H1 (cell line): ENCODE measurements around the gene GSTM3. TPM values are rescaled to one million over a fixed set of nuclear protein-coding genes. Genes with fewer than 3 reads are reported as not detected.
A peak's percentile ranks its signal among the peaks of the same experiment; 100 is the strongest.

Experiments used
- CTCF ChIA-PET: fragments of 300-600 bp; sonication (Branson Sonifier 250); formaldehyde crosslinking; loops from one replicate; lab custom pipeline; 2021; ENCODE audit not compliant: partially characterized antibody; lab: Charles Lee
- POLR2A ChIA-PET: fragments of 300-600 bp; sonication (Branson Sonifier 250); formaldehyde crosslinking; loops from one replicate; lab custom pipeline; 2021; ENCODE audit warnings: inconsistent platforms; ENCODE audit not compliant: partially characterized antibody; lab: Charles Lee
- DNase-seq, 2 experiments: peaks; one replicate each; pipeline versions ENCODE4 v3.0.0 to v3.0.0-alpha.2; 2010 to 2022; ENCODE audit warnings: low spot score in 2 of 2, low read depth in 1 of 2, mixed read lengths in 1 of 2
- FAIRE-seq: peaks from 2 replicates; lab custom pipeline; 2011; peaks lifted over from hg19 to GRCh38; lab: Jason Lieb, UNC
- H2AFZ ChIP-seq: 2 replicates; pipeline ENCODE4 v1.8.1; 2012; ENCODE audit warnings: low read length, inconsistent platforms
- H2AK5ac ChIP-seq: 2 replicates; pipeline ENCODE4 v1.6.1; 2013; ENCODE audit warnings: low read depth, low read length
- H2BK120ac ChIP-seq: replicated peaks from 2 replicates; pipeline ENCODE3; 2013; ENCODE audit warnings: low read depth, low read length, inconsistent platforms
- H2BK12ac ChIP-seq: 2 replicates; pipeline ENCODE4 v1.6.1; 2013; ENCODE audit warnings: low read depth, low read length
- H2BK15ac ChIP-seq: 2 replicates; pipeline ENCODE4 v1.6.1; 2013; ENCODE audit warnings: low read length
- H2BK20ac ChIP-seq: 2 replicates; pipeline ENCODE4 v1.6.1; 2013; ENCODE audit warnings: low read length
- H2BK5ac ChIP-seq: 2 replicates; pipeline ENCODE4 v1.6.1; 2013; ENCODE audit warnings: low read depth, low read length
- H3K14ac ChIP-seq: 2 replicates; pipeline ENCODE4 v1.6.1; 2013; ENCODE audit warnings: inconsistent platforms; ENCODE audit not compliant: insufficient read length
- H3K18ac ChIP-seq: 2 replicates; pipeline ENCODE4 v1.6.1; 2013; ENCODE audit warnings: low read length; ENCODE audit errors: extremely low read depth
- H3K23ac ChIP-seq: 2 replicates; pipeline ENCODE4 v1.6.1; 2013; ENCODE audit warnings: inconsistent platforms; ENCODE audit not compliant: insufficient read length
- H3K23me2 ChIP-seq: 2 replicates; pipeline ENCODE4 v1.6.1; 2013; ENCODE audit warnings: low read depth, low read length
- H3K27ac ChIP-seq: 2 replicates; pipeline ENCODE4 v1.6.1; 2011; ENCODE audit warnings: low read depth, low read length, inconsistent platforms
- H3K27me3 ChIP-seq, 4 experiments: replicated peaks in 1 of 4; 1 replicate in 1 of 4; 2 replicates in 3 of 4; pipeline versions ENCODE4 v1.6.1 to v1.8.1; 2011 to 2013; ENCODE audit warnings: low read length in 3 of 4, mild to moderate bottlenecking in 3 of 4, inconsistent platforms in 2 of 4, mixed read lengths in 2 of 4, moderate library complexity in 1 of 4; ENCODE audit not compliant: control insufficient read depth in 3 of 4, insufficient read depth in 3 of 4; ENCODE audit errors: extremely low read depth in 1 of 4
- H3K36me3 ChIP-seq, 4 experiments: 2 replicates each; pipeline versions ENCODE4 v1.6.1 to v1.8.1; 2011 to 2013; ENCODE audit warnings: mild to moderate bottlenecking in 4 of 4, low read length in 3 of 4, moderate library complexity in 2 of 4, control low read depth in 1 of 4, inconsistent platforms in 1 of 4; ENCODE audit not compliant: insufficient read depth in 4 of 4, control insufficient read depth in 2 of 4
- H3K4ac ChIP-seq: replicated peaks from 2 replicates; pipeline ENCODE3; 2013; ENCODE audit warnings: low read length, low read depth, mixed read lengths, inconsistent platforms; ENCODE audit not compliant: insufficient read length
- H3K4me1 ChIP-seq, 4 experiments: replicated peaks in 1 of 4; 1 replicate in 1 of 4; 2 replicates in 3 of 4; pipeline versions ENCODE4 v1.6.1 to v1.8.1; 2011 to 2013; ENCODE audit warnings: low read length in 3 of 4, inconsistent platforms in 2 of 4, mixed read lengths in 1 of 4; ENCODE audit not compliant: insufficient read depth in 4 of 4, control insufficient read depth in 3 of 4
- H3K4me2 ChIP-seq, 2 experiments: 2 replicates each; pipeline versions ENCODE4 v1.6.1 to v1.8.1; 2011 to 2013; ENCODE audit warnings: low read depth in 2 of 2, low read length in 2 of 2, control low read depth in 1 of 2, inconsistent platforms in 1 of 2, mild to moderate bottlenecking in 1 of 2; ENCODE audit not compliant: insufficient read depth in 1 of 2
- H3K4me3 ChIP-seq, 4 experiments: fragments of 200-600, 300-600 bp in 1 of 4; sonication (generic), shearing (Covaris generic), sonication (Bioruptor Twin) in 1 of 4; 2 replicates each; pipeline versions ENCODE4 v1.5.1 to v1.8.1; 2011 to 2016; ENCODE audit warnings: low read length in 4 of 4, low read depth in 3 of 4, control low read depth in 2 of 4, inconsistent platforms in 2 of 4, mild to moderate bottlenecking in 2 of 4, mixed read lengths in 1 of 4, moderate library complexity in 1 of 4; ENCODE audit not compliant: insufficient read depth in 2 of 4; ENCODE audit errors: extremely low read depth in 1 of 4
- H3K56ac ChIP-seq: replicated peaks from 2 replicates; pipeline ENCODE3; 2013; ENCODE audit warnings: low read depth, mild to moderate bottlenecking, mixed read lengths, low read length, inconsistent platforms; ENCODE audit not compliant: insufficient read length
- H3K79me1 ChIP-seq: 2 replicates; pipeline ENCODE4 v1.6.1; 2013; ENCODE audit warnings: low read depth, low read length, control low read depth
- H3K79me2 ChIP-seq, 2 experiments: 2 replicates each; pipeline versions ENCODE4 v1.6.1 to v1.8.1; 2012 to 2013; ENCODE audit warnings: low read length in 2 of 2, mild to moderate bottlenecking in 2 of 2, inconsistent platforms in 1 of 2; ENCODE audit not compliant: insufficient read depth in 2 of 2, control insufficient read depth in 1 of 2
- H3K9ac ChIP-seq, 4 experiments: replicated peaks in 1 of 4; 1 replicate in 1 of 4; 2 replicates in 3 of 4; pipeline versions ENCODE4 v1.6.1 to v1.8.1; 2011 to 2013; ENCODE audit warnings: low read depth in 3 of 4, low read length in 3 of 4, control low read depth in 2 of 4, mild to moderate bottlenecking in 2 of 4, moderate library complexity in 2 of 4, inconsistent platforms in 1 of 4; ENCODE audit errors: extremely low read depth in 1 of 4
- H3K9me3 ChIP-seq, 2 experiments: 2 replicates each; pipeline versions ENCODE4 v1.6.1 to v1.8.1; 2012 to 2013; ENCODE audit warnings: mild to moderate bottlenecking in 2 of 2, moderate library complexity in 2 of 2, control low read depth in 1 of 2, inconsistent platforms in 1 of 2, low read depth in 1 of 2, low read length in 1 of 2, mixed read lengths in 1 of 2; ENCODE audit not compliant: insufficient read depth in 2 of 2
- H4K20me1 ChIP-seq, 2 experiments: replicated peaks in 1 of 2; 2 replicates each; pipeline versions ENCODE3 to v1.8.1; 2011 to 2013; ENCODE audit warnings: inconsistent platforms in 2 of 2, low read length in 2 of 2, mild to moderate bottlenecking in 1 of 2; ENCODE audit not compliant: insufficient read depth in 2 of 2, control insufficient read depth in 1 of 2
- H4K5ac ChIP-seq: 2 replicates; pipeline ENCODE4 v1.6.1; 2013; ENCODE audit warnings: low read length, low read depth, mixed read lengths, inconsistent platforms; ENCODE audit not compliant: insufficient read length
- H4K8ac ChIP-seq: 2 replicates; pipeline ENCODE4 v1.8.0; 2013; ENCODE audit warnings: mild to moderate bottlenecking, moderate library complexity, low read length, inconsistent platforms; ENCODE audit not compliant: insufficient read depth; ENCODE audit errors: extremely low read depth
- H4K91ac ChIP-seq: replicated peaks from 2 replicates; pipeline ENCODE3; 2013; ENCODE audit warnings: low read length, mixed read lengths, inconsistent platforms; ENCODE audit not compliant: insufficient read length
- CHD1 ChIP-seq: IDR thresholded peaks from 2 replicates; pipeline ENCODE4 v1.6.1; 2012; ENCODE audit warnings: low read depth, low read length, improper control_type of control experiment
- JUN ChIP-seq: IDR thresholded peaks from 2 replicates; pipeline ENCODE4 v1.6.1; 2011; ENCODE audit warnings: low read depth, mild to moderate bottlenecking, improper control_type of control experiment, low read length
- SUZ12 ChIP-seq: fragments of 200-600 bp; sonication (generic); IDR thresholded peaks from 2 replicates; pipeline ENCODE4 v1.6.1; 2012; ENCODE audit warnings: mild to moderate bottlenecking, inconsistent platforms, low read length, moderate library complexity, mixed read lengths
- TBP ChIP-seq: IDR thresholded peaks from 2 replicates; pipeline ENCODE4 v1.6.1; 2011; ENCODE audit warnings: low read depth, low read length, improper control_type of control experiment
- WGBS, 2 experiments: shearing (Covaris generic) in 1 of 2; methylation state at CpG; one replicate each; pipeline versions ENCODE4 v1.1.6 to v1.1.7; 2013 to 2015; ENCODE audit warnings: low lambda C conversion rate in 2 of 2, mixed read lengths in 2 of 2, inconsistent platforms in 1 of 2, low coverage in 1 of 2, missing lambda C conversion rate in 1 of 2; ENCODE audit not compliant: insufficient replicate concordance in 2 of 2, insufficient coverage in 1 of 2, insufficient read length in 1 of 2; ENCODE audit errors: extremely low coverage in 1 of 2, missing lambda C conversion rate in 1 of 2; 5-methylcytosine and 5-hydroxymethylcytosine counted together
- polyA plus RNA-seq, 7 experiments: library from polyadenylated mRNA; depleted of rRNA in 3 of 7; stranded (reverse) in 5 of 7; unstranded in 2 of 7; fragments of >200 nt in 5 of 7; fragments of 200-250 nt in 2 of 7; gene quantifications; 1 replicate in 5 of 7; 2 replicates in 1 of 7; 4 replicates in 1 of 7; pipeline versions ENCODE4 v1.2.1 to v1.2.3, GENCODE V29; 2011 to 2013; ENCODE audit warnings: missing spikeins in 2 of 7, mixed read lengths in 2 of 7
- total RNA-seq: library from RNA; stranded (reverse); fragmentation: NEBNext Ultra II Directional; extraction: Animal tissue kit (Norgen Biotek cat#: 25700); gene quantifications from 2 replicates; pipeline ENCODE4 v1.2.1, GENCODE V29; 2021

The GSTM3 gene
- total and polyA plus RNA-seq, 2 of the 8 experiments (the other 6 are each of a cell fraction or from before 2014, with no cell fraction given) = 2.2 to 5.1 TPM

DNA sequence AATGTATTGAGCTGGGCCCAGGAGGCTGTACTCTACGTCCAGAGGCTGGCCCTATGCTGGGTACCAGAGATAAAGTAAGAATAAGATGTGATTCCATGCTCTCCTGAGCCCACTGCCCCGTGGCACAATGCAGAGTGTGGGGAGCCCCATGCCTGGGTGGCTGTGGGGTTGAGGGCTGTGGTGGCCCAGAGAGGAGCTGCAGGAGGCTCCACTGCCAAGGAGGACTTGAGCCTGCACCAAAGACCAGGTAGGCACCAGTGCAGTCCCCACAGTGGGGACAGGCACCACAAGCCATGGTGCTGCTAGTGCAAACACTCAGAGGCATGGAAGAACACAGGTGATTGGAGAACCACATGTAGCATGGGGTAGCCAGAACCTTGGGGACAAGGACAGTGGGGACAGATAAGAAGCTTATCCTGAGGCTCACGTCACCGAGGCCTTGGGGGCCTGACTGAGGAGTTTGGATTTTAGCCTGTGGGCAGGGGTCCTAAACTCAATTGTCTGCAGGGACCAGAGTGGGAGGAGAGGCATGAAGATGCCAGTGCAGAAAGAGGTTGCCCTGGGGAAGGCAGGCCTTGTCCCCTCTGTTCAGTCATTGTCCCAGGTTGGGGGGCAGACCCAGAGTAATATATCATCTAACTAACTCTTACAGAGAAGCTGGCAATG lies 44.7 kb upstream of the GSTM3 start:
- no peak overlapping the region for H3K18ac ChIP-seq
- H2BK120ac ChIP-seq = no peak overlapping the region
- H3K79me1 ChIP-seq = no peaks in the 10 kb centered on the region
- H3K4me2 ChIP-seq = no peak overlapping the region
- no peak for TF ChIP-seq CHD1
- TF ChIP-seq SUZ12 = no peak
- no peak for TF ChIP-seq JUN
- no peak for TF ChIP-seq TBP
- TF ChIP-seq, all 59 proteins: peak for 0
- Histone ChIP-seq H3K9me3 (peaks cover 7 to 8% of the 10 kb centered on the region in 2 experiments; a peak in 3 of 4 replicates), H2BK5ac (peak overlapping the region; percentile 35), H2BK15ac (0 out of 2 replicates have a peak overlapping the region, but pooled peaks have one; percentile 72), H3K4ac (no peak overlapping the region), H2AK5ac (no peak overlapping the region), H3K14ac (no peak overlapping the region), H4K8ac (no peak overlapping the region), H3K4me3 (no peak overlapping the region), H3K23me2 (no peaks in the 10 kb centered on the region; the same call in 1 of the 2 replicates), H3K27ac (no peak overlapping the region), H3K79me2 (no peaks in the 10 kb centered on the region), H2AFZ (no peak overlapping the region), H3K56ac (no peak overlapping the region), H3K23ac (no peak overlapping the region), H4K5ac (no peak overlapping the region), H4K91ac (no peak overlapping the region), H3K9ac (no peak overlapping the region), H3K27me3 (no peaks in the 10 kb centered on the region), H3K4me1 (peaks cover 0 to 4% (median 1%) of the 10 kb centered on the region in 4 experiments; a peak in 4 of 7 replicates), H4K20me1 (no peaks in the 10 kb centered on the region), H2BK20ac (0 out of 2 replicates have a peak overlapping the region, but pooled peaks have one; percentile 32), H3K36me3 (no peaks in the 10 kb centered on the region), H2BK12ac (no peak overlapping the region)
- no peak for DNase-seq
- POLR2A ChIA-PET = interaction anchor here (1.4 kb wide), 1 partner anchor 199 kb away, joined by 3 read pairs; the partner anchor contains the start of gene AHCYL1
- FAIRE-seq = no peak
- 83% methylated on average over 4 of the region's 4 CpGs; no CpG with 5 or more reads in 1 of the 2 experiments for WGBS, 2 experiments
- CTCF ChIA-PET = interaction anchor here (0.7 to 27.2 kb wide), 9 partner anchors 10 to 533 kb away, joined by 3 to 700 read pairs (median 7); partner anchors contain the start of gene AHCYL1
